HG03442 (cell line): ENCODE data around the gene COX6A1.
"Not testable (repeated sequence)": the region's sequence is repeated elsewhere in the genome, so short reads cannot be mapped to it uniquely, and the experiment has no call there.

Experiments
- ATAC-seq: cut with Tn5 transposase; IDR thresholded peaks from one replicate; pipeline ENCODE4 v1.9.1; 2021; ENCODE audit warnings: mild to moderate bottlenecking, moderate library complexity; ENCODE audit not compliant: unreplicated experiment

The COX6A1 gene

GRCh38 chr12:120466560-120467315 lies 28.8 kb downstream of the COX6A1 start:
- ATAC-seq, result no peak

- ATAC-seq, result no peak
Observed at GRCh38 chr12:120467439-120467838, 29.5 kb downstream of the COX6A1 start.

GRCh38 chr12:120468325-120468820 lies 30.5 kb downstream of the COX6A1 start:
- no peak for ATAC-seq

DNA sequence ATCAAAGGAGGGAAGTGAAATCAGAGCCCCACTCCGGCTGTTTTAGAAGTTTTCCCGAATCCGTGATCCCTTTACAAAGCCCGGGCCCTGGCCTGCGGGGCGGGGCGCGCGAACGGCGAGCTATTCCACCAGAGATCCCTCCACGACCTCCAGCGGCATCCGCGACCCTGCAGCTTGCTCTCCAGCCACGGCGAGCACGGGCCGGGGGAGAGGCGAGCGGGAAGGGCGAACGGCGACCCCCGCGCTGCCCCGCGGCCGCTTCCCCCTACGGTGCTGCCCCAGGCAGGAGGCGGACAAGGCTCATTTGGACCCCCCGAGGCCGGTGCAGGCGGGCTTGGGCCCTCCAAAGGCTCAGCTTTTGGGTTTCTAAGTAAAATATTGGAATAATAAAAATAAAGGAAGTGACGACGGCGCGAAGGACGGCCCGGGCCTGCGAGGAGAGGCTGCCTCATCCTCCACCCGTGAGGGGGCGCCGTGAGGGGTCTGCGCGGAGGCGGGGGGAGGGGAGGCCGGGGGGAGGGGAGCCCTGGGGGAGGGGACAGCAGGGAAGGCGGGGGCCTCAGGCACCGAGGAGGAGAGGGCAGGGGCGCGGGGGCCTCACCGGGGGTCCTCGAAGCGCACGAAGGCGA lies 31.0 kb downstream of the COX6A1 start:
- peak; percentile 26 for ATAC-seq

DNA sequence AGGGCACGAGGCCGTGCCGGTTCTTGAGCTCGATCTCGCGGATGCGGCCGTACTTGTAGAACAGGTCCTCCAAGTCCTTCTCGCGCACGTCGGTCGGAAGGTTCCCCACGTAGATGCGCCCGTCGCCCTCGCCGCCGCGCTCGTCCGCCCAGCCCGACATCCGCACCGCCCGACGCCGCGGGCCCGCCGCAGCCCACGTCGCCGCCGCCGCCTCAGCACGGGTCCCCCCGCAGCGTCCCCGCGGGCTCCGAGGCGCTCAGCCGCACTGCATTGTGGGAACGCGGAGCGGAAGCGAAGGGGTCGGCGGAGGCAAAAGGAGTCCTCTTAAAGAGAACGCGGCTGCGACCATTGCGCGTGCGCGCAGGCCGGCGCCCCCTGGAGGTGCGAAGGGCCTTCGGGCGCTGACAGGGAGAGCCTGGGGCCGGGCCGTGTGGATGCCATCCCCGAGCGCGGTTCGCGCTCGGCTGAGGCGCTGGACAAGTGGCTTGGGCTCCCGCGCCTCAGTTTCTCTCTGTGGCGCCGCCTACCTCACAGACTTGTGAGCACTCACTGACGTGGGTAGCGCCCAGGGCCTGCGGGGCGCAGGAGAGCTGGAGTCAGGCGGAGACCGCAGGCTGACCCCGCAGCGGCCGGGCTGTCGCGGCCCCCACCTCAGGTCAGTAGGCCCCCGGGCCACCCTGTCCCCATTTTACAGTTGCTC lies 31.7 kb downstream of the COX6A1 start, which contains the start of gene SRSF9:
Gene SRSF9 (minus strand): TSS at position 299 of the 700 bp plus-strand sequence. CDS start 139 bp downstream, at position 160.
- peak; percentile 91 for ATAC-seq

DNA sequence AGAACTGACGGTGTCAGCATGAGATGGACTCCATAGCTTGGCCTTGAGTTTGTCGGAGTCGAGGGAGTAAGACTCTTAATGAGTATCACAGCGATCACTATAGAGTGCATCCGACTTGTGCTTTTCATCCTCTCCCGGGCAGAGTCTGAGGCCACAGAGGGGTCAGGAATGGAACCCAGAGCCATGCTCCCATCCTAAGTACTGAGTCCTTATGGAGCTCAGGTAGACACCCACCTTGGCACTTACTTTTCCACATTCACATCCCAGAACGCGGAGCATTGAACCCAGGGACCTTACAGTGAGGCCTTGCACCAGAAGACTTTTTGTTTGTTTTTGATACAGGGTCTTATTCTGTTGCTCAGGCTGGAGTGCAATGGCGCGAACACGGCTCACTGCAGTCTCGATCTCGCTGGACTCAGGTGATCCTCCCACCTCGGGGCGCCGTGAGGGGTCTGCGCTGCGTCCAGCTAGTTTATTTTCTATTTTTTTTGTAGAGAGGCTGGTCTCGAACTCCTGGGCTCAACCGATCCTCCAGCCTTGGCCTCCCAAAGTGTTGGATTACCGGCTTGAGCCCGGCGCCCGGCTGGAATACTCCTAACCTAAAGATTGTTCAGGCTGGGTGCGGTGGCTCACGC lies 32.4 kb downstream of the COX6A1 start:
- no peak for ATAC-seq

- no peak for ATAC-seq
Observed at GRCh38 chr12:120472521-120472920, 34.6 kb downstream of the COX6A1 start.

DNA sequence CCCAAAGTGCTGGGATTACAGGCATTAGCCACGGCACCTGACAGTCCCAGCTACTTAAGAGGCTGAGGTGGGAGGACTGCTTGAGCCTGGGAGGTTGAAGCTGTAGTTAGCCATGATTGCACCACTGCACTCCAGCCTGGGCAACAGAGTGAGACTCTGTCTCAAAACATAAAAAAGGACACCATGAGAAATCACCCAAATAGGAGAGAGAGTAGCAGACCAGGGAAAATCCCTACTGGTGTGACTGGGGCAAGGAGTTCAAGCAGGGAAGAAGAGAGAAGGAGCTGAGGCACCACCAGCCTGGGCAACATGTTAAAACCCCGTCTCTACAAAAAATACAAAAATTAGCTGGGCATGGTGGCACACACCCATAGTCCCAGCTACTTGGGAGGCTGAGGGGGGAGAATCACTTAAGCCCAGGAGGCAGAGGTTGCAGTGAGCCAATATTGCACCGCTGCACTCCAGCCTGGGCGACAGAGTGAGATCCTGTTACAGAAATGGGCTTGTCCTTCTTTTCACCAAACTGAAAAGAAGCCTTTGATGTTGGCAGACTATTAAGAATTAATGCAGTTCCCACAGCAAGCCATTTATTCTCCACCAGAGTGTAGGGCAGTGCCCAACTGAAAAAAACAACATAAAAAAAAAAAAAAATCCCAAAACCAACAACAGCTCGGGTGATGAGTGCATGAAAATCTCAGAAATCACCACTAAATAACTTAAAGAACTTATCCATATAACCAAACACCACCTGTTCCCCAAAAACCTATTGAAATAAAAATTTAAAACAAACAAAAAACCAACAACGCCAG lies 36.1 kb downstream of the COX6A1 start:
- ATAC-seq, result no peak

GRCh38 chr12:120474616-120474960 lies 36.7 kb downstream of the COX6A1 start:
- ATAC-seq, result no peak

GRCh38 chr12:120475643-120476042 lies 37.7 kb downstream of the COX6A1 start:
- ATAC-seq, result no peak

- ATAC-seq, result no peak
Observed at GRCh38 chr12:120479458-120479857, 41.5 kb downstream of the COX6A1 start.

DNA sequence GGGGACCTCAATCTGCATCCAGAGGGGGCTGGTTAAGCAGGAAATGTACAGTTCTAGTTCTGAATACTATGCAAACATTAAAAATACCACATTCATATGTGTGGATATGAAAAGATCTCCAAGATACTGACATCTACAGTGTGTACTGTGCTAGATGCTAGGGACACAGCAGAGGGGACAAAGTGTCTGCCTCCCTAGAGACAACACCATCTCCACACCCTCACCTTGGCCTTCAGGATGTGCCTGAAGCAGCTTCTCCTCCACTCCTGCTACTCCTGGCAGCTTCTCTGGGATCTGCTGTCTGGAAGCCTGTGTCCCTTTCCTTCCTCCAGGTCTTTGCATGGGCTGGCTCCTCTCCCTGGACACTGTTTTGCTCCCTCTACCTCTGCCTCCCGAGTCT lies 42.3 kb downstream of the COX6A1 start:
- ATAC-seq, result no peak

DNA sequence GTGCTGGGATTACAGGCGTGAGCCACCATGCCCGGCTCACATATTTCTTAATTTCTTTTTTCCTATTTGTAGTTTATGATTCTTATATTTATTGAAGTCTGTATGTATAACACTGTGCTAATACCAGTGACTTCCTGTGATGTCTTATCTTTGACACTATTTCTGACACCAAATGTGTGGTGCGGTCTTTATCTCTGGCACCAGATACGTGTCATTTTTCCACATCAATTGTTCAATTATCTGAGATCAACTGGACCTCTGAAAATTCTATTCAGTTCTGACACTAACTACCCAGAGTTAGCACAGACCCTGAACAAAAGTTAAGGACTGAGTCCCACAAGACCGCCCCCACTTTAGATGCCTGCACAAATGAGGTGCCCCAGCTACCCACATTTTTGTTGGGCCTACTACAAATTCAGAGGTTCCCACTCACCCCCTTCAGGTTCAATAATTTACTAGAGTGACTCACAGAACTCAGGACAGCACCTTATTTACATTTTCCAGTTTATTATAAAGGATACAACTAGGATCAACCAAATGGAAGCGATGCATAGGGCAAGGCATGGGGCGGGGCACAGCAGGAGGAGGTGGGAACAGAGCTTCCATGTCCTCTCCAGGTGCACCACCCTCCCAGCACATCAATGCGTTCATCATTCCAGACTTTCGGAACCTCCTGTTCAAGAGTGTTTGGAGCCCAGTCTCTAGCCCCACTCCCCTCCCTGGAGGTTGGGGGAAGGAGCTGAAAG lies 43.3 kb downstream of the COX6A1 start:
- no peak for ATAC-seq

- ATAC-seq, result no peak
Observed at GRCh38 chr12:120483621-120484020, 45.7 kb downstream of the COX6A1 start.

DNA sequence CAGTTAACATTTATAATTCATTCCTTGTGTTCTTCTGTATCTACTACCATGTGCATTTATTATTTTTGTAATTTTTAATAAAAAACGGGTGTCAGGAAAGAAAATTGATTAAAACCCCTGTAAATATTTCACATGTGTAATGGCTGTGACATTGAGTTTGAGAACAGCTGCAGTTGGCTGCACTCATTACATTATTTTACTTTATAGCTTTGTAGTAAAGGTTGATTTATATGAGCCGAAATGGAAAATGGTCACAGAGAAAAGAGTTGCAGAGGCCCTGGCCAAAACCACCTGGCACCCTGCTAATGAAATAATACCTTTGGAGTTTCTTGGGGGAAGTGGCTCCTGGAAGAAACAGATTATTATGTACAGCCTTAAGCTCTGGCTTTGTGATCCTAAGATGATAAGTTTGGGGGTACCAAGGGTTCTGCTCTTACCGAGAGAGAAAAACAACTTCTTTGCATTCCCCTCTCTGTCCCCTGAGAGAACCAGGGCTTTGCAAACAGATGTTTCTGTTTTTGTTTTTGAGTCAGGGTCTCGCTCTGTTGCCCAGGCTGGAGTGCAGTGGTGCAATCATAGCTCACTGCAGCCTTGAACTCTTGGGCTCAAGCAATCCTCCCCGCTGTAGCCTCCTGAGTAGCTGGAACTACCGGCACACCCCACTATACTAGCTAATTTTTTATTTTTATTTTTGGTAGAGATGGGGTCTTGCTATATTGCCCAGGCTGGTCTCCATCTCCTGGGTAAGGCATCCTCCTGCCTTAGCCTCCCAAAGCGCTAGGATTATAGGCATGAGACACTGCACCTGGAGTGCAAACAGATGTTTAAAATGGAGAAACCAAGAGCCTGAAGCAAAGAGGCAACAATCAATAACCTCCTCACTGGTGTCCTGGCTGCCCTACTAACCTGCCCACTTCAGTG lies 48.3 kb downstream of the COX6A1 start:
- ATAC-seq, result no peak

DNA sequence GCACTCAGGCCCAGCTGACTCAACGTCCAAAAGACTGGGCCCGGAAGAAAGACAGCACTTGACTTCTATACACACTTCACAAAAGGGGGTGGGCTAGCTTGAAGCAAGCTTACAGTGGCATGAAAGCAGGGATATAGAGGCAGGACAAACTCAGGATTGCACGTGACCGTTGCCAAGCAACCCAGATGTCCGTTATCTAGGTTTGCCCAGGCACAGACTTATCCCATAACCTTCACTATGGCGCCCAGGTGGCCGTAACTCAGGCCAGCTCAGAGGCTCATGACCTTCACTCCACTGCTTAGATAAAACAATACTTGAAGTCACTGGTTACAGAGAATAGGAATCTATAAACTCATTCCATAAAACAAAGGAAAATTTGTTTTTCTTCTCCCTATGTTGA lies 49.6 kb downstream of the COX6A1 start:
- not testable (repeated sequence) for ATAC-seq

- ATAC-seq, result no peak
Observed at GRCh38 chr12:120488057-120488640, 50.2 kb downstream of the COX6A1 start.

DNA sequence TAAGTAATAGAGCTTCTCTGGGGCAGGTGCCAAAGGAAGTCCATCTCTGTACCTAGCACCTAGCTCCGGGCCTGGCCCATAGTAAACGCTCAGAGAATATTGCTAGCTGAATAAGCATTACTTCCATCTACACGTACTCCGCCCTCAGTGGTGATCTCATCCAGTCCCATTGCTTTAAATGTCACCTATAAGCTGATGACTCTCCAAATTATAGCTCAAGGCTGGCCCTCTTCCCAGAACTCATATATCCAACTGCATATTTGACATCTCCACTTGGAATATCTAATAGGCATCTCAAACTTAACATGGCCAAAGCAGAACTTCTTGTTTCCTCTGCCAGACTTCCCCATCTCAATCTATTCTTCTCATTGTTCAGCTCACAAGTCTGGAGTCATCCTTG lies 51.1 kb downstream of the COX6A1 start:
- ATAC-seq, result no peak
